Astrocyte (in vitro differentiated cells and primary cell): Measurements from ENCODE around the gene EMP2. TPM values are rescaled to one million over a fixed set of nuclear protein-coding genes. Genes with fewer than 3 reads are reported as not detected.
"Not testable (repeated sequence)": the region's sequence is repeated elsewhere in the genome, so short reads cannot be mapped to it uniquely, and the experiment has no call there.

Experiments used
- DNase-seq: peaks from one replicate; pipeline ENCODE4 v3.0.0-alpha.2; 2010; ENCODE audit warnings: low read depth
- FAIRE-seq: peaks from 2 replicates; lab custom pipeline; 2011; peaks lifted over from hg19 to GRCh38; lab: Jason Lieb, UNC
- H2AFZ ChIP-seq: 2 replicates; pipeline ENCODE4 v1.6.0; 2012; ENCODE audit warnings: low read depth, low read length, inconsistent platforms
- H3K27ac ChIP-seq: 2 replicates; pipeline ENCODE4 v1.5.1; 2011; ENCODE audit warnings: low read depth, low read length, inconsistent platforms
- H3K27me3 ChIP-seq: 2 replicates; pipeline ENCODE4 v1.6.0; 2011; ENCODE audit warnings: low read length, inconsistent platforms; ENCODE audit not compliant: insufficient read depth
- H3K36me3 ChIP-seq: 2 replicates; pipeline ENCODE4 v1.5.1; 2011; ENCODE audit warnings: low read length, inconsistent platforms; ENCODE audit not compliant: insufficient read depth
- H3K4me1 ChIP-seq: 2 replicates; pipeline ENCODE4 v1.5.1; 2011; ENCODE audit warnings: low read length, inconsistent platforms; ENCODE audit not compliant: insufficient read depth
- H3K4me2 ChIP-seq: 2 replicates; pipeline ENCODE4 v1.6.0; 2012; ENCODE audit warnings: low read length, inconsistent platforms
- H3K4me3 ChIP-seq: 2 replicates; pipeline ENCODE4 v1.5.1; 2011; ENCODE audit warnings: low read depth, mild to moderate bottlenecking, low read length, inconsistent platforms; ENCODE audit not compliant: insufficient read depth
- H3K79me2 ChIP-seq: 2 replicates; pipeline ENCODE4 v1.6.0; 2012; ENCODE audit warnings: mild to moderate bottlenecking, low read length, inconsistent platforms; ENCODE audit not compliant: insufficient read depth
- H3K9ac ChIP-seq: 2 replicates; pipeline ENCODE4 v1.6.0; 2012; ENCODE audit warnings: mild to moderate bottlenecking, low read length, inconsistent platforms
- H3K9me3 ChIP-seq: 2 replicates; pipeline ENCODE4 v1.5.1; 2012; ENCODE audit warnings: low read depth, mild to moderate bottlenecking, low read length, inconsistent platforms; ENCODE audit not compliant: insufficient read depth
- H4K20me1 ChIP-seq: 2 replicates; pipeline ENCODE4 v1.6.0; 2012; ENCODE audit warnings: low read length, inconsistent platforms; ENCODE audit not compliant: insufficient read depth
- H3K27ac Mint-ChIP-seq: one replicate; pipeline ENCODE4 v1.8.0; 2021; ENCODE audit warnings: mild to moderate bottlenecking, mixed read lengths; ENCODE audit not compliant: unreplicated experiment
- H3K27me3 Mint-ChIP-seq: one replicate; pipeline ENCODE4 v1.8.0; 2021; ENCODE audit warnings: low read depth, mixed read lengths; ENCODE audit not compliant: unreplicated experiment
- H3K36me3 Mint-ChIP-seq: one replicate; pipeline ENCODE4 v1.8.0; 2021; ENCODE audit warnings: low read depth, mixed read lengths; ENCODE audit not compliant: unreplicated experiment
- H3K4me1 Mint-ChIP-seq: one replicate; pipeline ENCODE4 v1.8.0; 2021; ENCODE audit warnings: low read depth, mixed read lengths; ENCODE audit not compliant: unreplicated experiment
- H3K4me3 Mint-ChIP-seq: one replicate; pipeline ENCODE4 v1.8.0; 2021; ENCODE audit warnings: mild to moderate bottlenecking, moderate library complexity, mixed read lengths; ENCODE audit not compliant: unreplicated experiment
- H3K9me3 Mint-ChIP-seq: one replicate; pipeline ENCODE4 v1.8.0; 2021; ENCODE audit warnings: mild to moderate bottlenecking, mixed read lengths; ENCODE audit not compliant: unreplicated experiment
- EZH2 ChIP-seq: IDR thresholded peaks from 2 replicates; pipeline ENCODE4 v1.6.1; 2012; ENCODE audit warnings: mild to moderate bottlenecking, low read length, inconsistent platforms; ENCODE audit not compliant: insufficient read depth
- total RNA-seq: library from RNA; stranded (reverse); gene quantifications from 2 replicates; pipeline ENCODE4 v1.2.1, GENCODE V29; 2021
- TF ChIP-seq, protein P1 (sequence below): IDR thresholded peaks from 2 replicates; pipeline ENCODE4 v1.5.1; 2011; ENCODE audit warnings: low read depth, mild to moderate bottlenecking, inconsistent platforms, low read length, moderate library complexity; ENCODE audit not compliant: insufficient read depth

Gene EMP2
- total RNA-seq, 1 donor from 2014 or later, result 1.7 TPM

DNA sequence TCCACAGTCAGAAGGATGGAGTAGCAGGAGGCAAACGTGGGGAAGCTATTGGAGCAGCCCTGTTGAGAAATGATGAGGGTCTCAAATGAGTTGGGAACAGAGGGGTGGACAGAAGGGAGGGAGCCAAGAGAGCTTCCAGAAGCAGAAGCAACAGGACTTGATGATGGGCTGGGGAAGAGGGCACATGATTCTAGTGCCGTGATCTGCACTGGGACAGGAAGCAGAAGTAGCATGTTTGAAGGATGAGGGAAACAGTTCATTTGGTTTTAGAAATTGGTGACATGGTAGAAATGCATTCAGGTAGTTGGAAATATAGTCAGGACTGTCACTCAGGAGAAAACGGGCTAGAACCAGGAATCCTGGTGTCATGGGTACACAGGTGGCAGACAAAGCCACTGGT is 19.4 kb downstream of the EMP2 start:
- FAIRE-seq (no peak), DNase-seq (no peak)
- Histone ChIP-seq H3K9me3 (peaks cover 4% of the 10 kb centered on the region), H3K79me2 (no peaks in the 10 kb centered on the region), H3K36me3 (no peaks in the 10 kb centered on the region), H2AFZ (no peak overlapping the region), H3K4me2 (no peak overlapping the region), H3K4me3 (no peak overlapping the region), H3K27ac (no peak overlapping the region), H3K9ac (no peak overlapping the region), H4K20me1 (no peaks in the 10 kb centered on the region), H3K27me3 (no peaks in the 10 kb centered on the region), H3K4me1 (peaks cover 12% of the 10 kb centered on the region)
- Mint-ChIP-seq H3K27me3 (peaks cover 6% of the 10 kb centered on the region), H3K9me3 (peaks cover 23% of the 10 kb centered on the region), H3K36me3 (peaks cover 3% of the 10 kb centered on the region), H3K27ac (no peak overlapping the region), H3K4me3 (no peak overlapping the region), H3K4me1 (no peaks in the 10 kb centered on the region)
- no peak for TF ChIP-seq EZH2
- TF ChIP-seq, protein P1, sequence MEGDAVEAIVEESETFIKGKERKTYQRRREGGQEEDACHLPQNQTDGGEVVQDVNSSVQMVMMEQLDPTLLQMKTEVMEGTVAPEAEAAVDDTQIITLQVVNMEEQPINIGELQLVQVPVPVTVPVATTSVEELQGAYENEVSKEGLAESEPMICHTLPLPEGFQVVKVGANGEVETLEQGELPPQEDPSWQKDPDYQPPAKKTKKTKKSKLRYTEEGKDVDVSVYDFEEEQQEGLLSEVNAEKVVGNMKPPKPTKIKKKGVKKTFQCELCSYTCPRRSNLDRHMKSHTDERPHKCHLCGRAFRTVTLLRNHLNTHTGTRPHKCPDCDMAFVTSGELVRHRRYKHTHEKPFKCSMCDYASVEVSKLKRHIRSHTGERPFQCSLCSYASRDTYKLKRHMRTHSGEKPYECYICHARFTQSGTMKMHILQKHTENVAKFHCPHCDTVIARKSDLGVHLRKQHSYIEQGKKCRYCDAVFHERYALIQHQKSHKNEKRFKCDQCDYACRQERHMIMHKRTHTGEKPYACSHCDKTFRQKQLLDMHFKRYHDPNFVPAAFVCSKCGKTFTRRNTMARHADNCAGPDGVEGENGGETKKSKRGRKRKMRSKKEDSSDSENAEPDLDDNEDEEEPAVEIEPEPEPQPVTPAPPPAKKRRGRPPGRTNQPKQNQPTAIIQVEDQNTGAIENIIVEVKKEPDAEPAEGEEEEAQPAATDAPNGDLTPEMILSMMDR, result no peak

DNA sequence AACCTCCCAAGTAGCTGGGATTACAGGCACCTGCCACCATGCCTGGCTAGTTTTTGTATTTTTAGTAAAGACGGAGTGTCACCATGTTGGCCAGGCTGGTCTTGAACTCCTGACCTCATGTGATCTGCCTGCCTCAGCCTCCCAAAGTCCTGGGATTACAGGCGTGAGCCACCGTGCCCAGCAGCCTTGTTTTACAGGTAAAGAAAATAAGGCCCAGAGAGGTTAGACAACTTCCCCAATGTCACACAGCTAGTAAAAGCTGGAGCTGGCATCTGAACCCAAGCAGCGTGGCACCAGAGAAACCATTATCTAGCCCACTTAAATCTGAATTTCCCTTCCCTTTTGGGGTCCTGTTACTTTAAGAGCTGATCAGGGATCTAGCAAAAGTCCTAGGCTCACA is 20.6 kb downstream of the EMP2 start:
- H3K36me3 ChIP-seq, H4K20me1 ChIP-seq, H3K4me2 ChIP-seq, H3K9me3 ChIP-seq, H3K27me3 Mint-ChIP-seq, H3K4me3 Mint-ChIP-seq, H2AFZ ChIP-seq, H3K27ac Mint-ChIP-seq, H3K27ac ChIP-seq, H3K9ac ChIP-seq, H3K36me3 Mint-ChIP-seq, H3K79me2 ChIP-seq, DNase-seq, H3K27me3 ChIP-seq, H3K4me3 ChIP-seq, H3K4me1 Mint-ChIP-seq, FAIRE-seq: not testable (repeated sequence)
- H3K4me1 ChIP-seq, result peaks cover 12% of the 10 kb centered on the region
- peaks cover 18% of the 10 kb centered on the region for H3K9me3 Mint-ChIP-seq

DNA sequence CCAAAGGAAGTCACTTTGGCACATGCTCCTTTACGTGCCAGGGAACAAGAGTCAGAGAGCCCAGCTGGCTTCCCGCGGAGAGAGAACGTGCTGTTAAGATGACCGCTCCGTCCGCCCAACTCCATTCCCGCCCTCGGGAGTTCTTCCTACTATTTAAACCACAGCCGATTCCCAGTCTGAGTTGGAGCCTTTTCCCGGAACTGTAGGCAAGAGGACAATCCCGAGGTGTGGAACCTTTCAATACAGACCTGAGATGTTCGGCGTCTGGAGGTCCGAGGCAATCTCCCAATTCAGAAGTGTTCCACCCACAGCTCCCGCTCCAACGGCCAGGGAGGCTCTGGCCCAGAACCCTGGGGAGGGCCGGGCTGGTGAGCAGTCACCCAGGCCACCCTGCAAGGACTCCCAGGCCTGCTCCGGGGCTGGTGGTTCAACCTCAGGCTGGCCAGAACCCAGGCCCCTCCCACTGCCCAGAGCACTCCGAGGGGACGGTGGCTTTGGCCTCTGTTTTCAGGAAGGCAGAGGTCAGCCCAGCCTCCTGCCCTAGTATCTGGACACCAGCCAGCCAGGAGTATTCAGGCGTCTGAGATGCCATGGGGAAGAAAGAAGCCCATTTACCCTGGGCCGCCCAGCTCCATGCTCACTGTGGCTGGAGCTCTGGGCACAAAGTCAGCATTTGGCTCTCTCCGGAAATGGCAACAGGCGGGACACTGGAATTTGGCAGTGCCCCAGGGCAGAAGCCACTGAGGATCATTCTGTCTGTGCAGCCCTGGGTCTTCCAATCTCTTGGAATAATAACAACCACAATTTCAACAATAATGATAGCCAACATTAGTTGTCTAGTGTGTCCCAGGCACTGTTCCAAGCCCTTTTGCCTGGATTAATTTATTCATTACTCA is 21.4 kb downstream of the EMP2 start:
- Mint-ChIP-seq H3K27ac (no peak overlapping the region), H3K4me3 (no peak overlapping the region), H3K9me3 (peaks cover 18% of the 10 kb centered on the region), H3K36me3 (peaks cover 3% of the 10 kb centered on the region), H3K27me3 (peaks cover 6% of the 10 kb centered on the region), H3K4me1 (no peaks in the 10 kb centered on the region)
- Histone ChIP-seq H2AFZ (peak overlapping the region; percentile 71), H3K27me3 (no peaks in the 10 kb centered on the region), H3K36me3 (no peaks in the 10 kb centered on the region), H3K4me1 (peaks cover 12% of the 10 kb centered on the region), H3K9me3 (peaks cover 4% of the 10 kb centered on the region), H3K4me2 (peak overlapping the region; percentile 67), H3K79me2 (no peaks in the 10 kb centered on the region), H3K9ac (peak overlapping the region; percentile 21), H4K20me1 (no peaks in the 10 kb centered on the region), H3K27ac (no peak overlapping the region), H3K4me3 (no peak overlapping the region)
- TF ChIP-seq, protein P1, result no peak
- no peak for TF ChIP-seq EZH2
- FAIRE-seq, result no peak
- DNase-seq, result peak; percentile 59
